K562 (cell line): ENCODE data around the gene SOCS4. TPM values are rescaled to one million over a fixed set of nuclear protein-coding genes. Genes with fewer than 3 reads are reported as not detected.

Experiments used
- polyA plus RNA-seq, 8 experiments: library from polyadenylated mRNA; depleted of rRNA in 4 of 8; stranded (reverse) in 5 of 8; unstranded in 3 of 8; fragments of >200 nt; fragmentation: Nextera tagmentation in 2 of 8; fragmentation: Illumina TruSeq in 1 of 8; extraction: Ambion mirVana in 2 of 8; extraction: Trizol in 1 of 8; gene quantifications; 2 replicates each; pipeline versions ENCODE4 v1.2.1 to v1.2.3, GENCODE V29; 2011 to 2014; ENCODE audit warnings: inconsistent platforms in 1 of 8, missing spikeins in 1 of 8
- total RNA-seq, 7 experiments: library from RNA; depleted of rRNA in 6 of 7; stranded (reverse); fragments of >200 nt in 6 of 7; fragmentation: Illumina TruSeq in 2 of 7; extraction: Trizol in 2 of 7; gene quantifications; 2 replicates each; pipeline versions ENCODE4 v1.2.1 to v1.2.3, GENCODE V29; 2011 to 2021; ENCODE audit warnings: low replicate concordance in 1 of 7

The SOCS4 gene
- total and polyA plus RNA-seq, 9 of the 15 experiments (the other 6 are each of a cell fraction or from before 2014, with no cell fraction given) = 2.6 to 12.7 (median 9.7) TPM

Other genes with a start within 250 kb of the SOCS4 start
- gene GCH1, start 124.4 kb upstream of the SOCS4 start, total RNA-seq (2014; rRNA removed) = 5.4 and 6.8 TPM in 2 replicates
- gene GCH1, start 124.4 kb upstream of the SOCS4 start, total RNA-seq (2014; rRNA removed; fragmentation: Illumina TruSeq; extraction: Trizol) = 6.5 and 7.9 TPM in 2 replicates
- 3.8 and 4.3 TPM in 2 replicates for gene GCH1, start 124.4 kb upstream of the SOCS4 start, total RNA-seq (2015; rRNA removed; fragmentation: Illumina TruSeq; extraction: Trizol)
- gene GCH1, start 124.4 kb upstream of the SOCS4 start, total RNA-seq (2021) = 7.6 and 7.9 TPM in 2 replicates
- gene GCH1, start 124.4 kb upstream of the SOCS4 start, polyA plus RNA-seq (2011; rRNA removed) = 10.3 and 13.1 TPM in 2 replicates
- 5.1 and 7.3 TPM in 2 replicates for gene GCH1, start 124.4 kb upstream of the SOCS4 start, polyA plus RNA-seq (2014; fragmentation: Illumina TruSeq; extraction: Trizol)
- 1 to 10 TPM; 3.9 to 4.6 TPM for gene GCH1, start 124.4 kb upstream of the SOCS4 start, polyA plus RNA-seq (2014; fragmentation: Nextera tagmentation; extraction: Ambion mirVana)
- gene GCH1, start 124.4 kb upstream of the SOCS4 start, polyA plus RNA-seq (2014; rRNA removed) = 8.4 and 10.6 TPM in 2 replicates
- 18.0 and 19.3 TPM in 2 replicates for gene WDHD1, start 137 bp upstream of the SOCS4 start, total RNA-seq (2014; rRNA removed)
- 36.1 and 46.2 TPM in 2 replicates for gene WDHD1, start 137 bp upstream of the SOCS4 start, total RNA-seq (2014; rRNA removed; fragmentation: Illumina TruSeq; extraction: Trizol)
- 27.1 and 30.0 TPM in 2 replicates for gene WDHD1, start 137 bp upstream of the SOCS4 start, total RNA-seq (2015; rRNA removed; fragmentation: Illumina TruSeq; extraction: Trizol)
- gene WDHD1, start 137 bp upstream of the SOCS4 start, total RNA-seq (2021) = 34.1 and 40.5 TPM in 2 replicates
- 25.8 and 39.1 TPM in 2 replicates for gene WDHD1, start 137 bp upstream of the SOCS4 start, polyA plus RNA-seq (2011; rRNA removed)
- gene WDHD1, start 137 bp upstream of the SOCS4 start, polyA plus RNA-seq (2014; fragmentation: Illumina TruSeq; extraction: Trizol) = 25.0 and 30.8 TPM in 2 replicates
- gene WDHD1, start 137 bp upstream of the SOCS4 start, polyA plus RNA-seq (2014; fragmentation: Nextera tagmentation; extraction: Ambion mirVana) = 10 to 100 TPM; 11.7 to 20.4 TPM
- gene WDHD1, start 137 bp upstream of the SOCS4 start, polyA plus RNA-seq (2014; rRNA removed) = 24.0 and 25.2 TPM in 2 replicates
- gene MAPK1IP1L, start 24.4 kb downstream of the SOCS4 start, total RNA-seq (2014; rRNA removed) = 30.2 and 32.7 TPM in 2 replicates
- gene MAPK1IP1L, start 24.4 kb downstream of the SOCS4 start, total RNA-seq (2014; rRNA removed; fragmentation: Illumina TruSeq; extraction: Trizol) = 39.7 and 40.5 TPM in 2 replicates
- gene MAPK1IP1L, start 24.4 kb downstream of the SOCS4 start, total RNA-seq (2015; rRNA removed; fragmentation: Illumina TruSeq; extraction: Trizol) = 43.1 and 49.8 TPM in 2 replicates
- 75.8 and 76.5 TPM in 2 replicates for gene MAPK1IP1L, start 24.4 kb downstream of the SOCS4 start, total RNA-seq (2021)
- gene MAPK1IP1L, start 24.4 kb downstream of the SOCS4 start, polyA plus RNA-seq (2011; rRNA removed) = 35.9 and 47.3 TPM in 2 replicates
- gene MAPK1IP1L, start 24.4 kb downstream of the SOCS4 start, polyA plus RNA-seq (2014; fragmentation: Illumina TruSeq; extraction: Trizol) = 99.4 and 104 TPM in 2 replicates
- 10 to 100 TPM; 54.6 to 96.8 TPM for gene MAPK1IP1L, start 24.4 kb downstream of the SOCS4 start, polyA plus RNA-seq (2014; fragmentation: Nextera tagmentation; extraction: Ambion mirVana)
- gene MAPK1IP1L, start 24.4 kb downstream of the SOCS4 start, polyA plus RNA-seq (2014; rRNA removed) = 41.5 and 47.9 TPM in 2 replicates
- 1.9 and 5.2 TPM in 2 replicates for gene LGALS3, start 102.0 kb downstream of the SOCS4 start, total RNA-seq (2014; rRNA removed)
- gene LGALS3, start 102.0 kb downstream of the SOCS4 start, total RNA-seq (2014; rRNA removed; fragmentation: Illumina TruSeq; extraction: Trizol) = 0.73 and 0.89 TPM in 2 replicates
- 1.4 and 1.8 TPM in 2 replicates for gene LGALS3, start 102.0 kb downstream of the SOCS4 start, total RNA-seq (2015; rRNA removed; fragmentation: Illumina TruSeq; extraction: Trizol)
- gene LGALS3, start 102.0 kb downstream of the SOCS4 start, total RNA-seq (2021) = 1.4 and 1.6 TPM in 2 replicates
- gene LGALS3, start 102.0 kb downstream of the SOCS4 start, polyA plus RNA-seq (2011; rRNA removed) = 1.4 and 1.5 TPM in 2 replicates
- gene LGALS3, start 102.0 kb downstream of the SOCS4 start, polyA plus RNA-seq (2014; fragmentation: Illumina TruSeq; extraction: Trizol) = 0.76 and 1.1 TPM in 2 replicates
- gene LGALS3, start 102.0 kb downstream of the SOCS4 start, polyA plus RNA-seq (2014; fragmentation: Nextera tagmentation; extraction: Ambion mirVana) = under 1 TPM; 0.04 to 0.31 TPM
- 0.99 and 2.7 TPM in 2 replicates for gene LGALS3, start 102.0 kb downstream of the SOCS4 start, polyA plus RNA-seq (2014; rRNA removed)
- 33.2 and 39.1 TPM in 2 replicates for gene DLGAP5, start 164.3 kb downstream of the SOCS4 start, total RNA-seq (2014; rRNA removed)
- 80.0 and 91.7 TPM in 2 replicates for gene DLGAP5, start 164.3 kb downstream of the SOCS4 start, total RNA-seq (2014; rRNA removed; fragmentation: Illumina TruSeq; extraction: Trizol)
- gene DLGAP5, start 164.3 kb downstream of the SOCS4 start, total RNA-seq (2015; rRNA removed; fragmentation: Illumina TruSeq; extraction: Trizol) = 69.4 and 74.0 TPM in 2 replicates
- 55.7 and 56.0 TPM in 2 replicates for gene DLGAP5, start 164.3 kb downstream of the SOCS4 start, total RNA-seq (2021)
- 39.2 and 59.9 TPM in 2 replicates for gene DLGAP5, start 164.3 kb downstream of the SOCS4 start, polyA plus RNA-seq (2011; rRNA removed)
- 64.7 and 71.5 TPM in 2 replicates for gene DLGAP5, start 164.3 kb downstream of the SOCS4 start, polyA plus RNA-seq (2014; fragmentation: Illumina TruSeq; extraction: Trizol)
- 10 to 100 TPM; 49.6 to 72.4 TPM for gene DLGAP5, start 164.3 kb downstream of the SOCS4 start, polyA plus RNA-seq (2014; fragmentation: Nextera tagmentation; extraction: Ambion mirVana)
- gene DLGAP5, start 164.3 kb downstream of the SOCS4 start, polyA plus RNA-seq (2014; rRNA removed) = 38.3 and 42.1 TPM in 2 replicates
- gene FBXO34, start 244.2 kb downstream of the SOCS4 start, total RNA-seq (2014; rRNA removed) = 14.0 and 15.1 TPM in 2 replicates
- gene FBXO34, start 244.2 kb downstream of the SOCS4 start, total RNA-seq (2014; rRNA removed; fragmentation: Illumina TruSeq; extraction: Trizol) = 19.0 and 21.2 TPM in 2 replicates
- gene FBXO34, start 244.2 kb downstream of the SOCS4 start, total RNA-seq (2015; rRNA removed; fragmentation: Illumina TruSeq; extraction: Trizol) = 17.1 and 18.0 TPM in 2 replicates
- gene FBXO34, start 244.2 kb downstream of the SOCS4 start, total RNA-seq (2021) = 16.5 and 16.9 TPM in 2 replicates
- 20.4 and 24.9 TPM in 2 replicates for gene FBXO34, start 244.2 kb downstream of the SOCS4 start, polyA plus RNA-seq (2011; rRNA removed)
- gene FBXO34, start 244.2 kb downstream of the SOCS4 start, polyA plus RNA-seq (2014; fragmentation: Illumina TruSeq; extraction: Trizol) = 13.3 and 16.2 TPM in 2 replicates
- 10 to 100 TPM in 1 of 2 experiments, 1 to 10 TPM in 1; 6.3 to 10.8 TPM for gene FBXO34, start 244.2 kb downstream of the SOCS4 start, polyA plus RNA-seq (2014; fragmentation: Nextera tagmentation; extraction: Ambion mirVana)
- 15.3 and 15.9 TPM in 2 replicates for gene FBXO34, start 244.2 kb downstream of the SOCS4 start, polyA plus RNA-seq (2014; rRNA removed)